NCI-H82 treated with DMSO at 0.1 percent for 48 hours (cell line): ENCODE data around the gene SCRN2.

Experiments
- DNase-seq: peaks from one replicate; lab custom pipeline; 2025; ENCODE audit not compliant: unreplicated experiment; lab: John Stamatoyannopoulos, UW

SCRN2 gene

DNA sequence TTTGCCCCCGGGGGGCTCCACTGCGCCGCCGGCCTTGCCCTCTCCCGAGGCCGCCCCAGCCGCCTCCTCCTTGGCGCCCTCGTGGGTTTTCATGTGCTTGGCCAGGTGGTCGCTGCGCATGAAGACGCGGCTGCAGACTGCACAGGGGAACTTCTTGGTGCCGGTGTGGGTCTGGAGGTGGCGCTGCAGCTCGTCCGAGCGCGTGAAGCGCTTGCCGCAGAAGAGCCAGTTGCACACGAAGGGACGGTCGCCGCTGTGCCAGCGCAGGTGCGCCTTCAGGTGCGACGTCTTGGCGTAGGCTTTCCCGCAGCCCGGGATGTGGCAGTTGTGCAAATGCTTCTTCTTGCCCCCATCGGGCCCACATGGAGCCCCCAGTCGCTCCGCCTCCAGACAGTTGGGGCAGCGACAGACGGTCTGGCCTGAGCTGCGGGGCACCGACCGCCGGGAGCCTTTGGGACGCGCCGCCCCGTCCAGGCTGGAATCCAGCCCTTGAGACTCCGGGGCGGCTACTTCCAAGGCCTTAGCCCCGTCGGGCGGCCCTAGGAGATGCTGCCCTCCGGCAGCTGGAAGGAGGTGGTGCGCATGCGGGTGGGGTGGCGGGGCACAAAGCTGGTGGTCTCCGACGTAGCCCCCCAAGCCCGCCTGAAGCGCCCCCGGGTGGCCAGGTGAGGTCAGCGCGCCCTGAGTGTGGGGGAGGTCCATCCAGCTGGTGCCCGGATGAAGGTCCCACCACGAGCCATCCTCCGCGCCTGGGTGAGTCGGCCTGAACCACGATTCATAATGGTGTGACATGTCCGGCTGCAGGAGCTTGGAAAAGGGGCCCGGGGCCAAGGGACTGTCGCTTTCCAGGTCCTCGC lies 6.5 kb upstream of the SCRN2 start:
- no peak for DNase-seq

DNA sequence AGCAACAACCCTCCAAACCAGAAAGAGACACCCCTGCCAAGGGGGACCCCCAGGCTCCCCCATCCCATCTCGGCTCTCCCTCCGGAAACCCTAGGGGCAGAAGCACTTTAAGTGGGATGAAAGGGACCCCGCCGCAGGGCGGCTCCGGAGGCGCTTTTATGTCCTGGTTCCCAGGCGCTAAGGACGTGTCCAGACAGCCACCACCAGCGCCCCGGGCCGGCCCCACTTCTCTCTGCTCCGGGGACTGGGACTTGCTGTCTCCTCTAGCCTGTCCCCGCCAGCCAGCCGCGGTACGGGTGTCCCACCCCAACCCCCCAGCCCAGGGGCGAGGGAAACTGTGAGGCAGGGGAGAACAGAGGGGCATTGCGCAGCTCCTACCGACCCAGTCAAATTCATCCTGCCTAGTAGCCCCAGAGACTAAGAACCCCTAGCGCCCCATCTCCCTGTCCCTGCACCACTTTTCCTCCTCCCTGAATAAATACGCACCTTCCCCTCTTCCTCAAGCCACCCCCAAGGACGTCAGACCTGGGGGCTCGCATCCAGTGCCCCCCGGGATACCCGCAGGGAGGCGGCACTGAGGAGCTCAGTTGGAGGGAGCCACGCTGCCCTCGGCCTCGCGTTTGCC lies 5.8 kb upstream of the SCRN2 start:
- no peak for DNase-seq

DNA sequence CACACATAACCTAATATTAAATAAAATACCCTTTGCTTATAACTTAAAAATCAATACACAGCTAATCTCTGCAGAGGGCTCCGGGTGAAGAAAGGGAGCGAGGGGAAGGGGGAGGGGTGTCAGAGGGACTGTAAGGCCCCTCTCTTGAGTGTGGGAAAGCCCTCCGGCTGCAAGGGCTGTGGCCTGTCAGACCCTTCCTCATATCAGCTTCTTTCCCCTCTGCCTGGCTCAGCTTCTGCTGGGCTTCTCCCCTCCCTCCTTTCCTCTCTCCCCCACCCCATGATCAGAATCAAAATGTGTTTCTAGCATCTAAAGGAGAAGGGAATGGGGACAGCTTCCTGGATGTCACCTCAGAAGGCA lies 4.6 kb upstream of the SCRN2 start:
- DNase-seq, result no peak

DNA sequence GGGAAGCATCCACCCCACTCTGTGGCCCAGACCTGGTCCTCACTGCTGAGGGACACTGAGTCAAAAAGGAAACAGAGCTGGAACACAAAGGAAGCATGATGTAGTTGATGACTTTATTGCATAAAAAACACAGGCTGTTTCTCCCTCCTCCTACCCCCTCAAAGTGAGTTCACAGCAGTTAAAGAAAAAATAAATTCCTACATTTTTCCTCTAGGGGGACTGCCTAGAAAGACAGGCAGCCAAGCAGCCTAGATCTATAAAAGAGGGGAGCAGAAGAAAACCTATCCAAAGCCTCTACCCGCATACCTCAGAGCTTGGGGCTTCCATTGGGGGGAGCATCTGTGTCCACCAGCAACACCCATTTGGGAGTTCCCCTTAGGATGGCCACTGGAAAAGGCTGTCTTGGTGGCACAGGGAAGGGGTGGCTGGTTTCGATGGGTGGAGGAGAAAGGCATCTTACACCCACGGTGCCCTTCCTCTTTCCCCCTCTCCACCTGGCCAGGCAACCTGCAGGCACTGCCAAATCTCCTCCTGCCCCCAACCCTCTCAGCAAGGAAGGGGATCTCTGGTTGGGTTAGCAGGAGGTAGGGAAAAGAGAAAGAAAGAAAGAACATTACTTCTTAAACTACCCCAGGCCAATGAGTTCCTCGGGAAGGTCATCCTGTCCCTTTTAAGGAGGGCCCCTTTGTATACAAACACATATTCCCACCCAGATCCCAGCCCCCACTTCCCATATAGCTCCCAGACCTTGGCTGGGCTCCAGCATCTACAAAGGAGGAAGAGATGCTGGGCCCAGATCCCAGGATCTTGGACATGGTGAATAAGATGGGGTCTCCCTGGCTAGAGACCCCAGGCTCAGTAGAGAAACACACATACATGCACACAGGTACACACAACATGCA lies 4.0 kb upstream of the SCRN2 start:
- DNase-seq, result no peak

DNA sequence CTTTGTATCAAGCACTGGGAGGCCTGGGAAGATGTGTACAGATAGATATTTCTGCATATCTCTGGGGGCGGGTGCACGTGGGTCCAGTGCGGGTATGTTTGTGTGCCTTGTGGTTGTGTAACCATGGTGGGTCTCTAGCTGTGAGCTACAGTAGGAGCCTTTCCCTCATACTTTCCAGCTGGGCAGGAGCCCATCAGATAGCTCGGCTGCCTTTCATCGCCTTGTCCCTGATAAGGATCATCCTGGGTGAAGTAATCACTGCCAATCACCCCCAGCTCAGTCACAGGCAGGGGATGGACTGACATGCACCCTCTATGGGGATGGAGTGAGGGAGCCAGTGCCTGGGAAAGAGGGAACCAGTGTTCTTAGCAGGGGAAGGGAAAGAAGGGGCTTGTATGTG lies 3.2 kb upstream of the SCRN2 start:
- no peak for DNase-seq

DNA sequence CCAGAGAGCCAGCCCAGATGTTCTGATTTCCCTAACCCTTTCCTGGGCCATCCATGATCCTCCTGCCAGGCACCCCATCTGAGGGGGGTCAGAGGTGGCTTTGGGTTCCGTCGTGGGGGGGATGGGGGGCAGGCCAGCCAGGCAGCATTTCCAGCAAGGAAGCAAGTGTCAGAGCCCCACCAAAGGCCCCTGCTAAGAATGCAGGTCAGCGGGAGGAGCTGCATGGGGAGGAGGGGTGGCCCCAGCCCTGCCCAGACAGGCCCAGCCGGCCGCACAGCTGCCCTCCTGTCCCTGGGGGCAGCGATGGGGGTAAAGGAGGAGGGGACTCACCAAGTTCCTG lies 2.3 kb upstream of the SCRN2 start:
- no peak for DNase-seq

DNA sequence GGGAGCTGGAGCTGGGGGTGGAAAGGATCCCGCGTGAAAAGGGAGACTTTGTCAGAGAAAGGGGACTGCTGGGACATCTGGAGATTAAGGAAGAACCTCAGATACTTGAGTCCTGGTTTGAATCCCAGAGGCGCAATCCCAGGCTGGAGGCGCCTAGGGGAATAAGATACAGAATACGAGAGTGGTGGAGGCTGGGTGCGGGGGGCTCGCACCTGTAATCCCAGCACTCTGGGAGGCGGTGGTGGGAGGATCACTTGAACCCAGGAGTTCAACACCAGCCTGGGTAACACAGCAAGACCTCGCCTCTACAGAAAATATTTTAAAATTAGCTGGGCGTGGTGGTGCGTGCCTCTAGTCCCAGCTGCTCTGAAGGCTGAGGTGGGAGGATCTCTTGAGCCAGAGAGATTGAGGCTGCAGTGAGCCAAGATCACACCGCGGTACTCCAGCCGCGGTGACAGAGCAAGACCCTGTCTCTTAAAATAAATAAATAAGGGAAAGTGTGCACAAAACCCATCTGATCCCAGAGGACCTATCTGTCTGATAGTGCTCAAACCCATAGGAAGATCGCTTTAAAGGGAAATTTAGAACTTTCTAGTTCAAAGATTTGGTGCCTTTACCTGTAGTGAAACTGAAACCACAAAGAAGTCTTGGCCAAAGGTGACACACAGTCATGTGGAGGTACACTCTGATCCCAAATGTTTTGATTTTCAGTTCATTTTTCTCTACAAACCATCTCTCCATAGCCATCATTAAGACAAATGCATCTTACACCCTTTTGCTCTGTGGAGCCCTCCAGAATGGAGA lies 617 bp upstream of the SCRN2 start:
- DNase-seq, result no peak

DNA sequence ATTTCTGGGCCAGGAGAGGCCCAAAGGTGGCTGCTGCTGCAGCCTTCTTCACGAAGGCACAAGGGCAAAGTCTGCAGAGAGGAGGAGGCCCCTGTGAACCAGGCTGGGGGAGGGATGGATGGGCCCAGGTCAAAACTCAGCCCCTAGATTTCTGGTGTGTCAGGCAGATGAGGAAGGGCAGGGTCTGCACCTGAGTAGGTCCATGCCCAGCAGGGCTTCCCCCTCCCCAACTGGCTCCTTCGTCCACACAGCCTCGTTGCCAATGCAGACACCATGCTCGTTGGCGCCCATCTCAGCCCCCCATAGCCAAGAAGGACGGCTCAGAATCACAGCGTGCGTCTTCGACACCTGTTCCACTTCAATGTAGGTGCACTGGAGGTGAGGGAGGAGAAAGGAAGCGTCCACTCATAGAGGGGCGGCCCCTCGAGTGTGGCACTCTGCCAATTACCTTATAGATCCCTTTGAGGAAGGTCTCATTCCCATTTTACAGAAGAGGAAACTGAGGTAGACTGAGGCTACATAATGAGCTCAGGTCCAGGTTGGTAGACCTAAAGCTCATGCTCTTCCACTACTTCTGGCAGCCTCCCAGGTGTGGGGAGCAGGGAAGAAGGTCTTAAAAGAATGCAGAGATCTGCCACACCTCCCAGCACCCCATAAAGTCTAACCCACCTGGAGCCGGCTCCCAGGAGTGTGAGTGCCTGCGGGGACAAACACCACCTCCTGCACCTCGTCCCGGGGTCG lies 902 bp downstream of the SCRN2 start:
- no peak for DNase-seq

DNA sequence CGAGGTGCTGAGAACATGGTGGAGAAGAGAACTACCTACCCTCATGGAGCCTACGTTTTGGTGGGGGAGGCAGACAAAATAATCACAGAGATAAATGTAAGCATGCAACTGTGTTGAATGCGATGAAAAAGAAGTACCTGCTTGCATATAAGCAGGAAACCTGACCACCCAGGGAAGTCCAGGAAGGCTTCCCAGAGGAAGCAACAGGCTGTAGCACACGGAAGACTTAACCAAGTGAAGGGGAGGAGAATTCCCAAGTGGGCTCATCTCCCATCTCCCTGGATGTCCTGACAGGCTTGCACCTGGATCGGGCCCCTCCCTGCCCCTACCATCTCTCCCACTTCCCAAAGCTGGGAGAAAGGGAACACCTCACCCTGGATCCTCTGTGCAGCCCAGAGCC lies 2.0 kb downstream of the SCRN2 start:
- no peak for DNase-seq

DNA sequence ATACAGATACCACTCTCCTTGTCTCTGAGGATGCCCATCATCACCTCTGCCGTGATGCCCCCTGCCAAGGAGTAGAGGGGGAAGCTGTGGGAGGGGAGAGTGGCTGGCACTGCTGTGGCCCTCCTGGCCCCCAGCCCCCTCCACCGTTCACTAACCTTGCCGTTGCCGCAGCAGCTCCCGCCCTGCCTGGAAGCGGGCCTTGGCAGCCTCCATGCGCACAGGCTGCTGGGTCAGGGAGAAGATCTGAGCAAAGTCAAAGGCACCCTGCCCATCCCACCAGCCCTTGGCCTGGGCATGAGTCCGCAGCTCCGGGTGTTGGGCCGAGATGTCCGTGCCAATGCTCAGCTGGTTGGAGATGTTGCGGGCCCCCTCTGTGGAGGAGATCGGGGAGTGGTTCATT lies 2.4 kb downstream of the SCRN2 start:
- DNase-seq, result no peak

DNA sequence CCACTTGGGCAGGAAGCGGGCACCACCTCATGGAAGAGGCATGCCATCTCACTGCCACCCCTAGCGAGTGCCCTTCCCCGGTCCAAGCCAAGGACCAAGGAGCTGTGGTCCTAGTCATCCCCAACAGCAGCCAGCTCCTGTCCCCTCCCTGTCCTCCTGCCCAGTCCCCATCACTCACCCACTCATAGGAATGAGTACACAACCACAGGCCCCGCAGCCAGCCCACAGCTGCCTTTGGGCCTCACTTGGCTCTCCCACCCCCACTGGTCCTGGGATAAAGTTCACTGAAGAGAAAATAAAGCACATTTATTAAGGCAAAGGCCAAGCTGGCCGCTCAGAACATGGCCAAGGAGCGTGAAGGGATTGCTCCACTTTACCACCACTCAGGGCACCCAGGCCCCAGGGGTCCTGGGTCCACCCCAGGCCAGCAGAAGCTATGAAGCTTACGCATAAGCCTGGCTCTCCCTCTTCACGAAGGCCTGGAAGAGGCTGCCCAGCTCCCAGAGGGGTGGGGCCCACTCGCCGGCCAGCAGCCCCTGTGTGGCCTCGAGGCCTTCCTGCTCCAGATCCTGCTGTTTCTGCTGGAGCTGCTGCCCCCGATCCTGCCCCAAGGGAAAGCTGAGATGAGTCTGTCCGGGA lies 3.6 kb downstream of the SCRN2 start:
- DNase-seq, result no peak

DNA sequence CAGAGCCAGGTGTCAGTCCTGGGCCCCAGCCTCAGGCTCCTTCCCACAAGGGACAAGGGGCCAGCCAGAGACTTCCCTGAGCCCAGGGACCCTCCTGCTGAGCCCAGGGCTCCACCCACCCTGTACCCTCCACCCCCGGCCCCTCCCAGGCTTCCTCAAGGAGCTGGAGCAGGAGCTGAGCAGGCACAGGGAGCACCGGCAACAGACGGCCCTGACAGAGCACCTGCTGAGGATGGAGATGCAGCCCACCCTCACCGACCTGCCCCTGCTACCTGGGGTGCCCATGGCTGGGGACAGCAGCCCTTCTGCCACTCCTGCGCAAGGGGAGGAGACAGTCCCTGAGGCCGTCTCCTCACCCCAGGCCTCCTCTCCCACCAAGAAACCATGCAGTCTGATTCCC lies 4.5 kb downstream of the SCRN2 start:
- no peak for DNase-seq

DNA sequence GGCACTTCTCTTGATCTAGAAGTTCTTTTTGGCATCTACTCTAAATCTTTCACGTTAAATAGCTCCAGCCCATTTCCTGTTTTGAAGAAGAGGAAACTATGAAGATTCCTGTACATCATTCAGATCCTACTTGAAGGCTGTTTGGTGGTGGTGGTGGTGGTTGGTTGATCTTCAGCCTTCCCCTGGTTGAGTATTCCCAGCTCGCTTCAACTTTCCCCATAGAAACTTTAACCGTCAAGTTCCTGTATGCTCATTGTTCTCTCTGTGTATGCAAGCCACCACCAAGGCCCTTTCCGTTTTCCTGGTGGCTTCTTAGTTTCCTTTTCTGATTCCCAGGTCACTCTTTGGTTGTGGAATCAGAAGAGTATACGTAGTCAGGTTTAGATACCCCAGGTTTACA lies 6.3 kb downstream of the SCRN2 start:
- DNase-seq, result no peak

DNA sequence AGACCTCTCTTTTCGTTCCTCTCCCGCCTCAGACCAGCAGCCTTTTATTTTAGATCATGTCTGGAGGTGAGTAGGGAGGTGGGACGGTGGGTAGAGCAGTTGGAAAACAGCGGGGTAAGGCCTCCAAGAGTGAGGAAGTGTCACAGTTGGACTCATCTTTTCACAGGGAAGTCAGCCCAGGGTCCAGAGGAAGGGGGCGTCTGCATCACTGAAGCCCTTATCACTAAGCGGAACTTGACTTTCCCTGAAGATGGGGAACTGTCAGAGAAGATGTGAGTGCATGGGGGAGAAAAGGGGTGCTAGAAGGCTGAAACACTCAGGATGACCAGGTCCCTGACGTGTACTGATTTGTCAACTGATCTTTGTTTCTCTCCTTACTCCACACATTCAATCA lies 9.1 kb downstream of the SCRN2 start:
- DNase-seq, result no peak

DNA sequence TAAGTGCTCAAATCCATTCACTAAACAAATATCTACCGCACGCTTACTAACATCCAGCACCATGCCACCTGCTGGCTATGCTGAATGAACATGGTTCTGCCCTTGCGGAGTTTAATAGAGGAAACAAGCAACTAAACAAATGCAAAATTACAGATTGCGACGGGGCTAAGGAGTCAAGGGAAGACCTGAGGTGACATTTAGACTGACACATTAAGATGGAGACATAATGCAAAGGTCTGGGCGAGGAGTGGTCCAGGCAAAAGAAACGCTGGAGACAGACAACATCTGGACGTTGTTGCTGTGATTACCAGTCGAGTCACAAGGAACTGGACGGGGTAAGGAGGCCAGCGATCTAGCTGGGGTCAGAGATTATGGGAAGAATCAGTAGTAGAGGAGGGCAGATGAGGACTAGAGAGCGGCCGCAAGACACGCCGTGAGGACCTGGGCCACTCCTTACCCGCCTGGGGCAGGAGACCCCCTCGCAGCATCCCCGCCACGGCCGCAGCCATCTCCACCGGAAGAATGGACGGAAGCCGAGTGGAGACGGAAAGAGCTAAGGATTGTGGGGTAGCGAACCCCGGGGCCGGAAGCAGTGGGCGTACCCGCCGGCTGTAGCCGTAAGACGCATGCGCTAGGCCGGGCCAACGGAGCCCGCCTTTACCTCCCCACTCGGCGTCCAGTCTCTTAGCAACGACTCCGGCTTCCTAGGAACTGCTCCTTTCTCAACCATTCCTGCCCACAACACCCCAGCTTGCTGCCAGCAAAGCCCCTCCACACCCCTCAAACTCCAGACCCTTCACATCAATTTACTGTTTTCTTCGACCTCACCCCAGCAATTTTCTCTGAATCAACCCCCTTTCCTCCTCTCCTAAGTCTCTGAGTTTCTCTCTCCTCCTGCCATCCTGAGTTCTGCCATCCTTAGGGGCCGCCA lies 9.8 kb downstream of the SCRN2 start, which contains the start of the genes LRRC46 and MRPL10:
LRRC46 (plus strand) TSS at position 668 of the 931 bp plus-strand sequence. CDS start 320 bp downstream, outside the sequence.
MRPL10 (minus strand) TSS at position 539 of the 931 bp plus-strand sequence; CDS start at position 509, 30 bp downstream.
- DNase-seq, result peak; percentile 93

DNA sequence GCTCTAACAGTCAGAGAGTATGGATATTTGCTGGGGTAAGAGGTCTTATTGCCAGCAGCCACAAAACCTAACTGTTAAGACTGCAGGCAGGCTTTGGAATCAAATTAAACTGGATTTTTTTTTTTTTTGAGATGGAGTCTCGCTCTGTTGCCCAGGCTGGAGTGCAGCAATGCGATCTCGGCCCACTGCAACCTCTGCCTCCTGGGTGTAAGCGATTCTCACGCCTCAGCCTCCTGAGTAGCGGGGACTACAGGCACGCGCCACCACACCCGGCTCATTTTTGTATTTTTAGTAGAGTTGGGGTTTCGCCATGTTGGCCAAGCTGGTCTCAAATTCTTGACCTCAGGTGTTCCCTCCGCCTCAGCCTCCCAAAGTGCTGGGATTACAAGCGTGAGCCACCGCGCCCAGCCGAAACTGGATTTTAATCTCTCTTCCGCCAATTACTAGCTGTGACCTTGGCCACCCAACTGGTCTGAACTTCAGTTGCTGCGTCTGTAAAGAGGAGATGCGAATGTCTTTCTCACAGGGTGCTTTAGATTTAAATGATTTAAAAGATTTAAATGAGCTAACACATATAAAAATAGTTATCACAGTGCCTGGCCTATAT lies 10.6 kb downstream of the SCRN2 start:
- no peak for DNase-seq

DNA sequence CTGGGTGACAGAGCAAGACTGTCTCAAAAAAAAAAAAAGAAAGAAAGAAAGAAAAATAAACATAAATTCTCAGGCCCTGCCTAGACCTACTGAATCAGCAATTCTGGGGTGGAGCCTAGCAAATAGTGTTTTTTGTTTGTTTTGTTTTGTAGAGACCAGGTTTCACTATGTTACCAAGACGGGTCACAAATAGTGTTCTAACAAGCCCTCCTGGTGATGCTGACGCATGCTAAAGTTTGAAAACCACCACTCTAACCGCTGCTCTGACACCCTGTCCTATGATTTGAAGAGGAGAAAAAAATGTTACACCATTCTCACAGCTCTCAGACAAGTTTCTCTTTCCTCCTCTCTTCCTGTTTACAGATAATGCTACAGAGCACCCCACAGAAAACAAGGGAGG lies 11.2 kb downstream of the SCRN2 start:
- no peak for DNase-seq

DNA sequence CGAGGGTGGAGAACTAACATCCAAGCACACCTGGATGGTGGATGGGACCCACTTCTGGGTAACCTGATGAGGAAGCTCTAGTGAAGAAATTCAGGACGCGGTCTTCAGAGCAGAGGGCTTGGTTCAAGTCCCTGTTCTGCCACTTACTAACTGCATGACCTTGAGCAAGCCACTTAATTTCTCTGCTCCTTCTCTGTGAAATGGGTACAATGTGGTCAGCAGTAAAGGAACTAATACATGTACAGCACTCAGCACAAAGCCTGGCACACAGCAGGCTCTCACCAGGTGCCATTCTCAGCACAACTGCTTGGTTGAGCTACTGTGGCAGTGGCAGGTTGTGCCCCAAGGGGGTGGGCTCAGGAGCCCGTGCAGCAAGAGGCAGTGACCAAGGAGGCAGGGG lies 17.6 kb downstream of the SCRN2 start:
- no peak for DNase-seq
